ENCODE measurements around the gene NFKBIZ. TPM values are rescaled to one million over a fixed set of nuclear protein-coding genes. Genes with fewer than 3 reads are reported as not detected.
"Not testable (repeated sequence)": the region's sequence is repeated elsewhere in the genome, so short reads cannot be mapped to it uniquely, and the experiment has no call there.

Gene NFKBIZ
- total RNA-seq, 1 experiment from 2014 or later: 63.0 TPM

DNA sequence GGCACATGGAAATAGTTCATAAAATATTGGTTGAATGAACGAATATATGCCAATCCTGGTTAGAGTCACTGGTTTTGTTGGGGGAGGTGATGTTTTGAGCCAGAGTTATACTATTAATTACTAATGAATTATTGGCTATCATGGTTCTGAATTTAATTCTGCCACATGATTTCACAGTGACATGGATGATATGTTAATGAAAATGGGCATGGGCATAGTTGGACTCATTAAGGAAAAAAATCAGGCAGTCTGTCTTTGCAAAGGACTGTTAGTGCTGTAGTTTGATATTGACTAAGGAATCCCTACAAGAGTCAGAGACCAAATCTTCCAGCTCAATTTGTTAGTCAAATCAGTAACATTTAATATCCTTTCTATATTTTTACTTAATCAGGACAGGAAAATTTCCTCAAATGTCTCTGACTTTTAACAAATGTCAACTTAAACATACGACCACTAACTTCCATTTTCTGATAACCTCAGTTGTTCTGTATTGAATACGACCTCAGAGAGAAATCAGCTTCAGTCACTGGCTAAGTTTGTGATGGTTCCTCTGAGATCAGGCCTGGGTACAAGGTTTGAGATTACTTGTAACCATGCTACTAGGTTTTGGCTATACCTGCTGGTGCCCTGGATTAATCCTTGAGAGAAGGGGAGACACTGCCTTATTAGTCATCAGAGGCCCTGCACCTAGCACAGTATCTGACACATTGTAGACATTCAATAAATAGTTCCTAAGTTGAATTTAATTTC lies 13.3 kb downstream of the NFKBIZ start:
- TSS peak; percentile 0 for BruUV-seq (replicated peaks)
- H3K36me3 ChIP-seq (ENCODE audit: low read depth, low read length): peaks cover 43% of the 10 kb centered on the region
- H3K4me1 ChIP-seq (ENCODE audit: insufficient read depth, low read length): peaks cover 13% of the 10 kb centered on the region
- CTCF ChIA-PET: interaction anchor here (0.6 kb wide), 1 partner anchor 121 kb away, joined by 3 read pairs; no protein-coding TSS in a partner anchor
- no peak for TF ChIP-seq EZH2 (IDR thresholded peaks at IDR 0.05; ENCODE audit: low read length, unreplicated experiment)
- TF ChIP-seq EZH2phosphoT487 (IDR thresholded peaks at IDR 0.05; ENCODE audit: borderline replicate concordance, low read length): no peak
- no peak for TF ChIP-seq CTCF (conservative IDR thresholded peaks at IDR 0.05; ENCODE audit: low read depth, low read length)
- H3K4me2 ChIP-seq (ENCODE audit: low read length): no peak overlapping the region
- H4K20me1 ChIP-seq (ENCODE audit: low read length): peaks cover 20% of the 10 kb centered on the region
- no peak overlapping the region for H2AFZ ChIP-seq (ENCODE audit: low read length)
- no peak overlapping the region for H3K4me3 ChIP-seq (ENCODE audit: low read length)
- no peaks in the 10 kb centered on the region for H3F3A ChIP-seq (ENCODE audit: low read length, unreplicated experiment)
- ATAC-seq (peak; percentile 34), DNase-seq (peak; percentile 30)
- no peaks in the 10 kb centered on the region for H3K27me3 ChIP-seq (ENCODE audit: low read length)
- H3K9ac ChIP-seq (ENCODE audit: low read length): no peak overlapping the region
- POLR2A ChIA-PET (ENCODE audit: unreplicated experiment): interaction anchor here (0.8 kb wide), 1 partner anchor 136 kb away, joined by 3 read pairs; no protein-coding TSS in a partner anchor
- no peaks in the 10 kb centered on the region for H3K9me2 ChIP-seq (replicated peaks; ENCODE audit: low read length)
- no peaks in the 10 kb centered on the region for H3K9me3 ChIP-seq (ENCODE audit: low read length)
- no peaks in the 10 kb centered on the region for H3K79me2 ChIP-seq (ENCODE audit: low read length)
- peak overlapping the region; percentile 10 for H3K27ac ChIP-seq (ENCODE audit: low read length)
- intact Hi-C loops (cut with micrococcal nuclease): loop anchor here (1.0 to 5.0 kb wide), 3 partner anchors 50 to 265 kb away; no protein-coding TSS in a partner anchor

DNA sequence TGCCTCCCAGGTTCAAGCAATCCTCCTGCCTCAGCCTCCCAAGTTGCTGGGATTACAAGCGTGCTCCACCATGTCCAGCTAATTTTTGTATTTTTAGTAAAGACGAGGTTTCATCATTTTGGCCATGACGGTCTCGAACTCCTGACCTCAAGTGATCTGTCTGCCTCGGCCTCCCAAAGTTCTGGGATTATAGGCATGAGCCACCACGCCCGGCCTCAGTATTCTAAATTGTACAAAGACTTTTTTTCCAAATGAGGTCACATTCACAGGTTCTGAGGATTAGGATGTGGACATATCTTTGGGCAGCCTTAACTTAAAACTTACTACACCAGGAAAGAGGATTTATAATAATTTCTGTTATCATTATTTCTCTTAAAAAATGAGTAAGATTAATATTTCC lies 15.6 kb downstream of the NFKBIZ start:
- Histone ChIP-seq H3K27ac (ENCODE audit: low read length) (peak overlapping the region; percentile 65), H3K4me1 (ENCODE audit: insufficient read depth, low read length) (peaks cover 32% of the 10 kb centered on the region), H3K9ac (ENCODE audit: low read length) (peak overlapping the region; percentile 18; the same call in 1 of the 2 replicates), H3K36me3 (ENCODE audit: low read depth, low read length) (peaks cover 19% of the 10 kb centered on the region)
- POLR2A ChIA-PET (ENCODE audit: unreplicated experiment); H3K4me3 ChIP-seq (ENCODE audit: low read length); H3K79me2 ChIP-seq (ENCODE audit: low read length); H3K9me3 ChIP-seq (ENCODE audit: low read length); H3K4me2 ChIP-seq (ENCODE audit: low read length); H4K20me1 ChIP-seq (ENCODE audit: low read length); H3K27me3 ChIP-seq (ENCODE audit: low read length); H3K9me2 ChIP-seq (replicated peaks; ENCODE audit: low read length); H3F3A ChIP-seq (ENCODE audit: low read length, unreplicated experiment); DNase-seq; H2AFZ ChIP-seq (ENCODE audit: low read length); ATAC-seq; BruUV-seq (replicated peaks): not testable (repeated sequence)
- intact Hi-C loops (cut with micrococcal nuclease): loop anchor here (2.0 to 5.0 kb wide), 5 partner anchors 53 to 360 kb away; no protein-coding TSS in a partner anchor
- CTCF ChIA-PET: interaction anchor here (1.1 kb wide), 1 partner anchor 360 kb away, joined by 7 read pairs; no protein-coding TSS in a partner anchor

DNA sequence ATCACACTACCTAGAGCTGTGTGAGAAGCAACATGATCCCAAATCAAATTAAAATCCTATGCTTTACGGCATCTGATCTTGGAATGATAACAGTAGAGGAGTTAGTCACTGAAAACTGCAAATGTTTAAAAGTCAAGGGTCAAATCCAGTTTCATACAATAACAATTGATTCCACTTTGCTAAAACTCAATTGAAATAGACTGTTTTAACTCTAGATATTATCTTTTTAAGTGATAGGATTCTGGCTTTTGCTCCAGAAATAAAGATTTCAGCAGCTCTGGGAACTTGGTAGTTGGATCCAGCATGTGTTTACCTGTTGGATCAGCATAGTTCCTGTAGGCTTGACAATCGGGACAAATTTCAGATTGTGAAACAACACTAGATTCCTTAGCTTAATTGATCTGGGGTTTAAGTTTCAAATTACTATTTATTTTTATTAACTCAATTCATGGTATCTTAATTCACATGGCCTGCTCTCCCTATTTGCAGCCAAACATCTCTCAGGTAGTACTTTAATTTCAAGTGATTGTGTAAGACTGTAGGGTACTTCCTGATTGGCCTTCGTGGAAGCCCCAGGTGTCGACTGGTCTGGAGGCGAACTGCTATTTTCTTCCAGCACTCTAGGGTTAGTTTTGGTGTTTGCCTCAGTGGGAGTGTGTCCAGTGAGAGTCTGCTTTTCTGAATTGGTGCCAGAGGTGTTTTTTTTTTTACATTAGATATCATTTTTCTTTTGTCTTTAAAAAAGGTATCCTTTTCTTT lies 16.6 kb downstream of the NFKBIZ start:
- ChIA-PET POLR2A (ENCODE audit: unreplicated experiment) (interaction anchor here (0.6 kb wide), 2 partner anchors 17 to 59 kb away, joined by 3 to 5 read pairs; partner anchors contain the start of gene NFKBIZ), CTCF (interaction anchor here (1.1 kb wide), 1 partner anchor 359 kb away, joined by 7 read pairs; no protein-coding TSS in a partner anchor)
- Histone ChIP-seq H3K9ac (ENCODE audit: low read length) (peak overlapping the region; percentile 18), H3K27ac (ENCODE audit: low read length) (peak overlapping the region; percentile 65), H2AFZ (ENCODE audit: low read length) (no peak overlapping the region), H3K4me1 (ENCODE audit: insufficient read depth, low read length) (peaks cover 39% of the 10 kb centered on the region), H3F3A (ENCODE audit: low read length, unreplicated experiment) (no peaks in the 10 kb centered on the region), H4K20me1 (ENCODE audit: low read length) (0 out of 2 replicates have a peak, but pooled peaks cover 3% of the 10 kb centered on the region), H3K27me3 (ENCODE audit: low read length) (no peaks in the 10 kb centered on the region), H3K36me3 (ENCODE audit: low read depth, low read length) (peaks cover 10% of the 10 kb centered on the region), H3K4me2 (ENCODE audit: low read length) (peak overlapping the region; percentile 20), H3K4me3 (ENCODE audit: low read length) (no peak overlapping the region), H3K9me2 (replicated peaks; ENCODE audit: low read length) (no peaks in the 10 kb centered on the region), H3K9me3 (ENCODE audit: low read length) (no peaks in the 10 kb centered on the region), H3K79me2 (ENCODE audit: low read length) (no peaks in the 10 kb centered on the region)
- intact Hi-C loops (cut with micrococcal nuclease): loop anchor here (2.0 to 5.0 kb wide), 3 partner anchors 141 to 359 kb away; no protein-coding TSS in a partner anchor
- peak; percentile 28 for ATAC-seq
- no TSS peak for BruUV-seq (replicated peaks)
- no peak for TF ChIP-seq CTCF (conservative IDR thresholded peaks at IDR 0.05; ENCODE audit: low read depth, low read length)
- TF ChIP-seq EZH2 (IDR thresholded peaks at IDR 0.05; ENCODE audit: low read length, unreplicated experiment): no peak
- no peak for TF ChIP-seq EZH2phosphoT487 (IDR thresholded peaks at IDR 0.05; ENCODE audit: borderline replicate concordance, low read length)
- peak; percentile 65 for DNase-seq

Measured in PC-3 (cell line).